Measurements from ENCODE around the gene CNTFR.
"Not testable (repeated sequence)": the region's sequence is repeated elsewhere in the genome, so short reads cannot be mapped to it uniquely, and the experiment has no call there.

Gene CNTFR

DNA sequence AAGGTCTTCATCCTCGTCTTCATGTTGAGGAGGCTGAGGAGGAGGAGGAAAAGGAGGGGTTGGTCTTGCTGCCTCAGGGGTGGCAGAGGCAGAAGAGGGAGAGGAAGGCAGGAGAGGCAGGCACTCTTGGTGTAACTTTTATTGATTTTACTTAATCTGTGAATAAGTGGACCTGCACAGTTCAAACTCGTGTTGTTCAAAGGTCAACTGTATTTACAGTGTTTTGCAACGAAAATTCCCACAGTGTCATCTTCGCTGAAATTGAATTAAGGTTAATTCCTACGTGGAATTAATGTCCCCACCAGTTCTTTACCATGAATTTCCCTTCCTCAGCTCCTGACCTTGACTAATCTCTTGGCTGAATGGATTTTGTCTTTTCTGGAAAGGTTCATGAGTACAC is 45.5 kb downstream of the CNTFR start:
- Histone ChIP-seq H3K27ac (replicated peaks) (no peak overlapping the region), H3K4me3 (replicated peaks; ENCODE audit: insufficient read depth, low read length) (no peak overlapping the region), H3K27me3 (ENCODE audit: insufficient read depth, poor library complexity, severe bottlenecking) (peaks cover 6% of the 10 kb centered on the region)
- TF ChIP-seq POLR2AphosphoS5 (IDR thresholded peaks at IDR 0.05; ENCODE audit: low read depth) (no peak), REST (IDR thresholded peaks at IDR 0.05; ENCODE audit: insufficient replicate concordance, low read depth) (no peak), GABPA (IDR thresholded peaks at IDR 0.05; ENCODE audit: low read depth) (no peak), CTCF (IDR thresholded peaks at IDR 0.05; ENCODE audit: insufficient read depth, low read length) (no peak), SPI1 (IDR thresholded peaks at IDR 0.05; ENCODE audit: borderline replicate concordance, low read depth) (no peak)
- no peak for DNase-seq (ENCODE audit: low read depth in 1 of 2, low spot score in 1 of 2)

GRCh38 chr9:34541540-34541939 is 48.0 kb downstream of the CNTFR start:
- DNase-seq (ENCODE audit: low read depth in 1 of 2, low spot score in 1 of 2) = no peak
- Histone ChIP-seq H3K27ac (replicated peaks) (no peak overlapping the region), H3K4me3 (replicated peaks; ENCODE audit: insufficient read depth, low read length) (no peak overlapping the region), H3K27me3 (ENCODE audit: insufficient read depth, poor library complexity, severe bottlenecking) (no peaks in the 10 kb centered on the region)
- TF ChIP-seq GABPA (IDR thresholded peaks at IDR 0.05; ENCODE audit: low read depth) (no peak), POLR2AphosphoS5 (IDR thresholded peaks at IDR 0.05; ENCODE audit: low read depth) (no peak), CTCF (IDR thresholded peaks at IDR 0.05; ENCODE audit: insufficient read depth, low read length) (no peak), SPI1 (IDR thresholded peaks at IDR 0.05; ENCODE audit: borderline replicate concordance, low read depth) (no peak), REST (IDR thresholded peaks at IDR 0.05; ENCODE audit: insufficient replicate concordance, low read depth) (no peak)

GRCh38 chr9:34540827-34541226 is 48.7 kb downstream of the CNTFR start:
- H3K4me3 ChIP-seq (replicated peaks; ENCODE audit: insufficient read depth, low read length) = no peak overlapping the region
- no peak for DNase-seq (ENCODE audit: low read depth in 1 of 2, low spot score in 1 of 2)
- TF ChIP-seq GABPA (IDR thresholded peaks at IDR 0.05; ENCODE audit: low read depth) (no peak), CTCF (IDR thresholded peaks at IDR 0.05; ENCODE audit: insufficient read depth, low read length) (no peak)
- H3K27ac ChIP-seq (replicated peaks) = no peak overlapping the region
- no peaks in the 10 kb centered on the region for H3K27me3 ChIP-seq (ENCODE audit: insufficient read depth, poor library complexity, severe bottlenecking)

DNA sequence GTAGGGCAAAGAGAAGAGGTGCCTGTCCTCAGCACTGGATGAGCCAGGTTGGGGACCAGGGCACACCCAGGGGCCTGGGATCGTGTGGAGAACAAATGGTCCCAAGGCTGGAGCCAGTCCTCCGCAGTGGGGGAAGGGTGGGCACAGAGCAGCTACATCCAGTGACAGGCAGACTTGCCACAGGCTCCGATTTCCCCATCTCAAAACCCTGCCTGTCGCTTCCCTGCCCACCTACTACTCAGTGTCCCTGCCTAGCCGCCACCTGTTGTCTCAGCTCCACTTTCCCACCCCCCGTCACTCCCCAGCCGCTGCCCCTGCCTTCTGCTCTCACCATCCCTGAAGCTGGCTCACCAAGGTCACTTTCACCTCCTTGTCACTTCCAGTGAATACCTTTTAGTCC is 52.8 kb downstream of the CNTFR start:
- Histone ChIP-seq H3K27ac (replicated peaks) (no peak overlapping the region), H3K4me3 (replicated peaks; ENCODE audit: insufficient read depth, low read length) (no peak overlapping the region), H3K27me3 (ENCODE audit: insufficient read depth, poor library complexity, severe bottlenecking) (peaks cover 2% of the 10 kb centered on the region)
- no peak for TF ChIP-seq CTCF (IDR thresholded peaks at IDR 0.05; ENCODE audit: insufficient read depth, low read length)
- TF ChIP-seq GABPA (IDR thresholded peaks at IDR 0.05; ENCODE audit: low read depth) = no peak
- TF ChIP-seq SPI1 (IDR thresholded peaks at IDR 0.05; ENCODE audit: borderline replicate concordance, low read depth) = no peak
- no peak for TF ChIP-seq POLR2AphosphoS5 (IDR thresholded peaks at IDR 0.05; ENCODE audit: low read depth)
- no peak for TF ChIP-seq REST (IDR thresholded peaks at IDR 0.05; ENCODE audit: insufficient replicate concordance, low read depth)
- DNase-seq (ENCODE audit: low read depth in 1 of 2, low spot score in 1 of 2) = no peak

DNA sequence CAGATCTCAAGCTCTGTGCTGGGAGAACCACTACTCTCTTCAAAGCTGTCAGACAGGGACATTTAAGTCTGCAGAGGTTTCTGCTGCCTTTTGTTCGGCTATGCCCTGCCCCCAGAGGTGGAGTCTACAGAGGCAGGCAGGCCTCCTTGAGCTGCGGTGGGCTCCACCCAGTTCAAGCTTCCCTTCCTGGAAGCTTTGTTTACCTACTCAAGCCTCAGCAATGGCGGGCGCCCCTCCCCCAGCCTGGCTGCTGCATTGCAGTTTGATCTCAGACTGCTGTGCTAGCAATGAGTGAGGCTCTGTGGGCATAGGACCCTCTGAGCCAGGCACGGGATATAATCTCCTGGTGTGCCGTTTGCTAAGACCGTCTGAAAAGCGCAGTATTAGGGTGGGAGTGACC is 57.5 kb downstream of the CNTFR start:
- not testable (repeated sequence) for DNase-seq (ENCODE audit: low read depth in 1 of 2, low spot score in 1 of 2); H3K27me3 ChIP-seq (ENCODE audit: insufficient read depth, poor library complexity, severe bottlenecking); H3K4me3 ChIP-seq (replicated peaks; ENCODE audit: insufficient read depth, low read length); H3K27ac ChIP-seq (replicated peaks)
